Measurements from ENCODE around the gene TLE6.
"Not testable (repeated sequence)": the region's sequence is repeated elsewhere in the genome, so short reads cannot be mapped to it uniquely, and the experiment has no call there.

- not testable (repeated sequence) for TF ChIP-seq POLR2A, CTCF (IDR thresholded peaks at IDR 0.05)
Observed at GRCh38 chr19:2935863-2936262, 41.5 kb upstream of the TLE6 start.

Measured in body of pancreas (tissue), 4 donors.